Stimulated activated CD4-positive, alpha-beta T cell treated with anti-CD3 and anti-CD28 coated beads, Interleukin-15, amount 100 ng/mL, for 48 hours (primary cell): ENCODE measurements around the gene NINL.

Experiments
- DNase-seq, 2 donors: peaks; one replicate each; pipeline ENCODE4 v3.0.0-alpha.2; 2020; ENCODE audit warnings: low read depth in 2 of 2

The NINL gene

GRCh38 chr20:25533920-25534700, 51.2 kb downstream of the NINL start:
- no peak for DNase-seq

- DNase-seq: no peak
Measured at GRCh38 chr20:25532971-25533391, 52.4 kb downstream of the NINL start.

GRCh38 chr20:25532015-25532751, 53.1 kb downstream of the NINL start:
- no peak for DNase-seq

- no peak for DNase-seq
Measured at GRCh38 chr20:25529295-25529951, 55.9 kb downstream of the NINL start.

- DNase-seq: no peak
Measured at GRCh38 chr20:25527949-25528348, 57.4 kb downstream of the NINL start.

- DNase-seq: no peak
Measured at GRCh38 chr20:25526446-25526845, 58.9 kb downstream of the NINL start.

GRCh38 chr20:25525867-25526266, 59.5 kb downstream of the NINL start:
- no peak for DNase-seq

GRCh38 chr20:25525295-25525694, 60.0 kb downstream of the NINL start:
- DNase-seq: no peak

- DNase-seq: no peak
Measured at GRCh38 chr20:25521382-25521781, 63.9 kb downstream of the NINL start.

- DNase-seq: no peak
Measured at GRCh38 chr20:25517124-25517523, 68.2 kb downstream of the NINL start.

- no peak for DNase-seq
Measured at GRCh38 chr20:25514747-25515340, 70.5 kb downstream of the NINL start.

- no peak for DNase-seq
Measured at GRCh38 chr20:25514195-25514594, 71.1 kb downstream of the NINL start.

GRCh38 chr20:25512709-25513108, 72.6 kb downstream of the NINL start:
- DNase-seq: no peak

- DNase-seq: no peak
Measured at GRCh38 chr20:25511183-25511582, 74.1 kb downstream of the NINL start.

- no peak for DNase-seq
Measured at GRCh38 chr20:25510721-25511120, 74.6 kb downstream of the NINL start.

- no peak for DNase-seq
Measured at GRCh38 chr20:25510202-25510601, 75.1 kb downstream of the NINL start.

GRCh38 chr20:25509084-25509483, 76.2 kb downstream of the NINL start:
- no peak for DNase-seq

GRCh38 chr20:25508083-25508770, 77.1 kb downstream of the NINL start:
- DNase-seq: no peak

GRCh38 chr20:25507385-25508082, 77.8 kb downstream of the NINL start:
- DNase-seq: no peak

GRCh38 chr20:25504366-25505135, 80.8 kb downstream of the NINL start:
- no peak for DNase-seq
